Peyer's patch (tissue), 4 donors: ENCODE measurements around the gene RNF169.

Experiments used
- POLR2A ChIP-seq, 2 donors: fragments of 450-650 bp; IDR thresholded peaks; one replicate each; pipeline ENCODE4 v1.5.1; 2017; ENCODE audit warnings: antibody characterized with exemption in 2 of 2, mild to moderate bottlenecking in 2 of 2, moderate library complexity in 2 of 2
- TF ChIP-seq, protein P1 (sequence below), 6 experiments: fragments of 450-650 bp in 4 of 6; fragments of 200-600 bp in 2 of 6; sonication (generic) in 1 of 6; IDR thresholded peaks; one replicate each; pipeline ENCODE4 v1.5.1; 2017 to 2019; ENCODE audit warnings: antibody characterized with exemption in 6 of 6, mild to moderate bottlenecking in 3 of 6, moderate library complexity in 1 of 6

DNA sequence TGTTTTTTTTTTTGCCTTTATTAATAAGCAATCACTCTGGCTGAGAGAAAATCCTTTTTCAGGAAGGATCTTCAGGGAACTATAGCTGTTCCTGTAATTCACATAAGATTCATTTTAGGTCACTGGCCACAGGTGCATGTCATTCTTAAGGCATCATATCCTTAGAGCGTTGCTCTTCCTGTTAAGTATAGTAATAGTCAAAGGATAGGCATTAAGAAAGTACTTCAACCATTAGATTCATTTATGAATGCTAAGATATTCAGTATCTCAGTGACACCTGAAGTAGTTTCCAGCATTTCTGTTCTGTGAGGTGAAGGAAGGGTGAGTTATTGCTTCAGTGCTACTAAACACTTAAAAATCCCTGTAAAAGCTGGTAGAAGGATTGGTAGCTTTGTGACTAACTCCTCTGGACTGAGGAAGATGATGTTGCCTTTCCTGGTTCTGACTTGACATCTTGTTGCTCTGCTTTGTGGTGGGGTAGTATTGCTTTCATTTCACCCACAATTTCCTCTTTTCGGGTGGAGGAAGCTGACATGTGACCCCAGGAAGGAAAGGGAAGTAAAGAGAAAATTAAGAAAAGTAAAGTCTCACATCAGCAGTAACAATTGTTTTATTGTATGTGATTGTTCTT lies 34.7 kb downstream of the RNF169 start:
- TF ChIP-seq, protein P1, sequence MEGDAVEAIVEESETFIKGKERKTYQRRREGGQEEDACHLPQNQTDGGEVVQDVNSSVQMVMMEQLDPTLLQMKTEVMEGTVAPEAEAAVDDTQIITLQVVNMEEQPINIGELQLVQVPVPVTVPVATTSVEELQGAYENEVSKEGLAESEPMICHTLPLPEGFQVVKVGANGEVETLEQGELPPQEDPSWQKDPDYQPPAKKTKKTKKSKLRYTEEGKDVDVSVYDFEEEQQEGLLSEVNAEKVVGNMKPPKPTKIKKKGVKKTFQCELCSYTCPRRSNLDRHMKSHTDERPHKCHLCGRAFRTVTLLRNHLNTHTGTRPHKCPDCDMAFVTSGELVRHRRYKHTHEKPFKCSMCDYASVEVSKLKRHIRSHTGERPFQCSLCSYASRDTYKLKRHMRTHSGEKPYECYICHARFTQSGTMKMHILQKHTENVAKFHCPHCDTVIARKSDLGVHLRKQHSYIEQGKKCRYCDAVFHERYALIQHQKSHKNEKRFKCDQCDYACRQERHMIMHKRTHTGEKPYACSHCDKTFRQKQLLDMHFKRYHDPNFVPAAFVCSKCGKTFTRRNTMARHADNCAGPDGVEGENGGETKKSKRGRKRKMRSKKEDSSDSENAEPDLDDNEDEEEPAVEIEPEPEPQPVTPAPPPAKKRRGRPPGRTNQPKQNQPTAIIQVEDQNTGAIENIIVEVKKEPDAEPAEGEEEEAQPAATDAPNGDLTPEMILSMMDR (IDR thresholded peaks at IDR 0.05) = no peak
- TF ChIP-seq POLR2A (IDR thresholded peaks at IDR 0.05) = no peak
